ENCODE data around the gene STK32C. TPM values are rescaled to one million over a fixed set of nuclear protein-coding genes. Genes with fewer than 3 reads are reported as not detected.

STK32C gene
- total RNA-seq, 4 donors from 2014 or later = 3.7 to 13.9 (median 6.7) TPM

DNA sequence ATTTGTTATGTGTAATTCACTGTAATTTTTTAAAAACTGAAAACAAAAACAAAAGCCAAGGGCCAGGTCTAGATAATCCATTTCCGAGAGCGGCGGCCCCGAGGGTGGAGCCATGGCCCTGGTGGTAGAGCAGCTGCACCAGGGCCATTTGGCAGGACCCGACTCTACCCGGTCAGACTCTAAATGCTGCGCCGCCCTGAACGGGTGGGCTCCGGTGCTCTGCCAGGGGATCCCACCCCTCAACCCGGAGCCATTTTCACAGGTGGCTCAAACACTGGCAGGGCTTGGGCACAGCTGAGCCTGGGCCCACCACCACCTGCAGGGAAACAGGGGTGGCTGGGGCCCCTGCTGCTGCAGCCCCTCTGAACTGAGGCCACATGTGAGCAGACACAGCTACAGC is 64.1 kb downstream of the STK32C start:
- Histone ChIP-seq H3K36me3 (no peaks in the 10 kb centered on the region), H3K9me3 (no peaks in the 10 kb centered on the region), H3K27ac (no peak overlapping the region), H3K4me1 (no peaks in the 10 kb centered on the region), H3K4me3 (no peak overlapping the region), H3K27me3 (peaks cover 0 to 5% (median 3%) of the 10 kb centered on the region in 3 donors)
- DNase-seq (no peak), ATAC-seq (no peak)
- TF ChIP-seq, protein P1, sequence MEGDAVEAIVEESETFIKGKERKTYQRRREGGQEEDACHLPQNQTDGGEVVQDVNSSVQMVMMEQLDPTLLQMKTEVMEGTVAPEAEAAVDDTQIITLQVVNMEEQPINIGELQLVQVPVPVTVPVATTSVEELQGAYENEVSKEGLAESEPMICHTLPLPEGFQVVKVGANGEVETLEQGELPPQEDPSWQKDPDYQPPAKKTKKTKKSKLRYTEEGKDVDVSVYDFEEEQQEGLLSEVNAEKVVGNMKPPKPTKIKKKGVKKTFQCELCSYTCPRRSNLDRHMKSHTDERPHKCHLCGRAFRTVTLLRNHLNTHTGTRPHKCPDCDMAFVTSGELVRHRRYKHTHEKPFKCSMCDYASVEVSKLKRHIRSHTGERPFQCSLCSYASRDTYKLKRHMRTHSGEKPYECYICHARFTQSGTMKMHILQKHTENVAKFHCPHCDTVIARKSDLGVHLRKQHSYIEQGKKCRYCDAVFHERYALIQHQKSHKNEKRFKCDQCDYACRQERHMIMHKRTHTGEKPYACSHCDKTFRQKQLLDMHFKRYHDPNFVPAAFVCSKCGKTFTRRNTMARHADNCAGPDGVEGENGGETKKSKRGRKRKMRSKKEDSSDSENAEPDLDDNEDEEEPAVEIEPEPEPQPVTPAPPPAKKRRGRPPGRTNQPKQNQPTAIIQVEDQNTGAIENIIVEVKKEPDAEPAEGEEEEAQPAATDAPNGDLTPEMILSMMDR (IDR thresholded peaks at IDR 0.05 in 4 of 5, conservative IDR thresholded peaks at IDR 0.05 in 1 of 5) = no peak
- no peak for TF ChIP-seq POLR2A (IDR thresholded peaks at IDR 0.05)
- intact Hi-C loops (cut with DNase I; ENCODE audit: low total_unique reads) = no loop called here
- in situ Hi-C loops (cut with MboI; ENCODE audit: low sequenced_read_pairs in 4 of 4) = no loop called here

DNA sequence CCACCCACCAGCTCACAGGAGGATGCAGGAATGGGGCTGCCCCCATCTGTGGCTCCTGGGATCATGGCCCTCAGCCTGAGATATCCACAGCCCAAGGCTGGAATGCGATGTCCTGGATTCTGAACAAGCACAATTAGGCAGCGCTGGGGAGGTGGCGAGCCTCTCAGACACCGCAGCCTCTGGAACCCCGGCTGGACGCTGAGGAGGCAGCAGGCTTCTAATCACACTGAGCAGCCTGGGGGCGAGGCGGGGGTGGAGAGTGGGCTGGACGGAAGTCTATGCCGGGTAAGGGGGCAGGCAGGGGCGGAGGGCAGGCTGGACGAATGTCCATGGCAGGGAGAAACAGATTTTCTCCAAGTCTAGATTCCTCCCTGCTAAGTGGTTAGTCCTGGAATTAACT is 64.6 kb downstream of the STK32C start:
- intact Hi-C loops (cut with DNase I; ENCODE audit: low total_unique reads) = no loop called here
- H3K4me3 ChIP-seq = no peak overlapping the region
- in situ Hi-C loops (cut with MboI; ENCODE audit: low sequenced_read_pairs in 4 of 4) = no loop called here

DNA sequence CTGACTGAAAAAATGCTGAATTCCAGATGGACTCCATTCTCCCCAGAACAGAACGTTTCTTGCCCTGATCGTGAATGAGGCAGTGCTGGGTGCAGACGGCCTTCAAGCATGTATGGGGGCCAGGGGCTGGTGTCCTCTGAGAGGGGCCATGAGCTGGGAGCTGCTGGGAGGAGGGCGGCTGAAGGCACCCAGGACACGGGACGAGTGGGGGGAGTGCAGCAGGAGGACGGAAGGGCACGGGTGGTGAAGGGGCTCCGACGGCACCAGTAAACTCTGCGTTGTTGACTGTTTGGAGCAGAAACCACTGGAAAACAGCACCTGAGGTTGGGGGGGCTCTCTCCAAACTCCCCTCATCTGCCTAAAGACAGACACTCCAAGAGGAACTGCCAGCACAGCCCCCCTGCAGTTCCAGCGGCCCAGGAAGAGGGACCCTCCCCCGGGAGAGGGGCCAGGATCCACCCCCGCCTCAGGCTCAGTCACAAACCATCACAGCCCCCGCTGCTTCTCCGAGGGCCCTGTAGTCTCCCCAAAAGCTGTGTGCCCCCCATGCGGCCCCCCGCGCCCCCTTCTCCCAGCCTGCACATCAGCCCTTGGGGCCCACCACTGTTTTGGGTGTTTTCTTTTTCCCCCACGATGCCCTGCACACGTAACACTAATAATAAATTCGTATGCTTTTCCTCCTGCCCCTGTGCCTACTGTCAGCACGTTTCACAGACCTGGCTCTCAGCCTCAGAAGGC is 65.5 kb downstream of the STK32C start:
- H3K27ac ChIP-seq = no peak overlapping the region
- in situ Hi-C loops (cut with MboI; ENCODE audit: low sequenced_read_pairs in 4 of 4) (no loop called here), intact Hi-C loops (cut with DNase I; ENCODE audit: low total_unique reads) (no loop called here)
- TF ChIP-seq POLR2A (IDR thresholded peaks at IDR 0.05) = no peak
- TF ChIP-seq, protein P1 (IDR thresholded peaks at IDR 0.05 in 4 of 5, conservative IDR thresholded peaks at IDR 0.05 in 1 of 5) = no peak
- no peaks in the 10 kb centered on the region for H3K9me3 ChIP-seq
- peaks cover 0 to 5% (median 3%) of the 10 kb centered on the region in 3 donors for H3K27me3 ChIP-seq
- DNase-seq (no peak), ATAC-seq (no peak)
- no peak overlapping the region for H3K4me3 ChIP-seq
- no peaks in the 10 kb centered on the region for H3K36me3 ChIP-seq
- H3K4me1 ChIP-seq = no peaks in the 10 kb centered on the region

More for the DNA sequence above, 64.6 kb downstream of the STK32C start:
- DNase-seq = no peak
- ATAC-seq = no peak
- no peaks in the 10 kb centered on the region for H3K9me3 ChIP-seq
- no peaks in the 10 kb centered on the region for H3K36me3 ChIP-seq
- no peak overlapping the region for H3K27ac ChIP-seq
- TF ChIP-seq, protein P1 (IDR thresholded peaks at IDR 0.05 in 4 of 5, conservative IDR thresholded peaks at IDR 0.05 in 1 of 5) = no peak
- no peak for TF ChIP-seq POLR2A (IDR thresholded peaks at IDR 0.05)
- H3K4me1 ChIP-seq = no peaks in the 10 kb centered on the region
- peaks cover 0 to 5% (median 3%) of the 10 kb centered on the region in 3 donors for H3K27me3 ChIP-seq

DNA sequence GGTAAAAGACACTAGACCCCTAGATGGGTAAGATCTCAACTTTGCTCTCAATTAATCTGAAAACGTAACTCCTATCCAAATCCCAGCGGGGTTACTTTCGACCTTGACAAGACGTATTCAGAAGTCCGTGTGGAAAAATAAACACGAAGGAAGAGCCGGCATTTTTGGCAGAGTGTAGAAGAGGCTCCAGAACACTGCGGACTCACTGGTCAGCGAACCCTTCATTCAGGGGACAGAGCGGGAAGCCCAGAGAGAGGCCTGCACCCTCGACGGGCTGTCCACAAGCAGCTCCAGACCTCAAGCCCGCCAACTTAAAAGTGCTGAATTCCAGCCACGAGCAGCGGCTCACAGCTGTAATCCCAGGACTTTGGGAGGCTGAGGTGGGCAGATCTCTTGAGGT is 66.3 kb downstream of the STK32C start:
- DNase-seq (no peak), ATAC-seq (no peak)
- TF ChIP-seq, protein P1 (IDR thresholded peaks at IDR 0.05 in 4 of 5, conservative IDR thresholded peaks at IDR 0.05 in 1 of 5) = no peak
- TF ChIP-seq POLR2A (IDR thresholded peaks at IDR 0.05) = no peak
- Histone ChIP-seq H3K9me3 (no peaks in the 10 kb centered on the region), H3K27me3 (peaks cover 0 to 5% (median 3%) of the 10 kb centered on the region in 3 donors), H3K36me3 (no peaks in the 10 kb centered on the region), H3K27ac (no peak overlapping the region), H3K4me3 (no peak overlapping the region), H3K4me1 (no peaks in the 10 kb centered on the region)
- in situ Hi-C loops (cut with MboI; ENCODE audit: low sequenced_read_pairs in 4 of 4) (no loop called here), intact Hi-C loops (cut with DNase I; ENCODE audit: low total_unique reads) (no loop called here)

Measured in gastrocnemius medialis (tissue), 4 donors.